ENCODE data around the gene RASSF5. TPM values are rescaled to one million over a fixed set of nuclear protein-coding genes. Genes with fewer than 3 reads are reported as not detected.

Gene RASSF5
- total and polyA plus RNA-seq, 2 experiments from 2014 or later = 0.48 to 4.4 TPM

- H2AFZ ChIP-seq = no peak overlapping the region
- Mint-ChIP-seq H3K27me3 (ENCODE audit: insufficient read depth, low read depth, poor library complexity) (peaks cover 10% of the 10 kb centered on the region), H3K36me3 (ENCODE audit: low read depth) (peaks cover 38% of the 10 kb centered on the region), H3K4me3 (no peak overlapping the region), H3K27ac (no peak overlapping the region), H3K4me1 (peaks cover 23% of the 10 kb centered on the region), H3K9me3 (no peaks in the 10 kb centered on the region; the same call in 2 of the 3 replicates)
- H4K20me1 ChIP-seq (replicated peaks; ENCODE audit: insufficient read depth) = no peaks in the 10 kb centered on the region
- H3K9me2 ChIP-seq (ENCODE audit: insufficient read depth) = no peaks in the 10 kb centered on the region
- H3K27ac ChIP-seq (ENCODE audit: low read depth) = no peak overlapping the region
- no peaks in the 10 kb centered on the region; the same call in 1 of the 2 replicates for H3K36me3 ChIP-seq (ENCODE audit: insufficient read depth)
- DNase-seq (ENCODE audit: low spot score) = no peak
- TF ChIP-seq CREB1 (CRISPR knock-in tag; IDR thresholded peaks at IDR 0.05; ENCODE audit: low read depth) (no peak), ZNF462 (CRISPR knock-in tag; IDR thresholded peaks at IDR 0.05) (no peak), EZH2phosphoT487 (IDR thresholded peaks at IDR 0.05; ENCODE audit: unreplicated experiment) (no peak), EZH2 (IDR thresholded peaks at IDR 0.05; ENCODE audit: low read depth, unreplicated experiment) (no peak), REST (IDR thresholded peaks at IDR 0.05; ENCODE audit: unreplicated experiment) (no peak), STAT1 (IDR thresholded peaks at IDR 0.05; ENCODE audit: unreplicated experiment) (no peak), JUNB (IDR thresholded peaks at IDR 0.05; ENCODE audit: unreplicated experiment) (no peak), ZNF114 (CRISPR knock-in tag; IDR thresholded peaks at IDR 0.05) (no peak), POLR2AphosphoS5 (IDR thresholded peaks at IDR 0.05; ENCODE audit: low read depth) (no peak), NANOG (IDR thresholded peaks at IDR 0.05; ENCODE audit: borderline replicate concordance) (no peak)
- TF ChIP-seq, protein P1, sequence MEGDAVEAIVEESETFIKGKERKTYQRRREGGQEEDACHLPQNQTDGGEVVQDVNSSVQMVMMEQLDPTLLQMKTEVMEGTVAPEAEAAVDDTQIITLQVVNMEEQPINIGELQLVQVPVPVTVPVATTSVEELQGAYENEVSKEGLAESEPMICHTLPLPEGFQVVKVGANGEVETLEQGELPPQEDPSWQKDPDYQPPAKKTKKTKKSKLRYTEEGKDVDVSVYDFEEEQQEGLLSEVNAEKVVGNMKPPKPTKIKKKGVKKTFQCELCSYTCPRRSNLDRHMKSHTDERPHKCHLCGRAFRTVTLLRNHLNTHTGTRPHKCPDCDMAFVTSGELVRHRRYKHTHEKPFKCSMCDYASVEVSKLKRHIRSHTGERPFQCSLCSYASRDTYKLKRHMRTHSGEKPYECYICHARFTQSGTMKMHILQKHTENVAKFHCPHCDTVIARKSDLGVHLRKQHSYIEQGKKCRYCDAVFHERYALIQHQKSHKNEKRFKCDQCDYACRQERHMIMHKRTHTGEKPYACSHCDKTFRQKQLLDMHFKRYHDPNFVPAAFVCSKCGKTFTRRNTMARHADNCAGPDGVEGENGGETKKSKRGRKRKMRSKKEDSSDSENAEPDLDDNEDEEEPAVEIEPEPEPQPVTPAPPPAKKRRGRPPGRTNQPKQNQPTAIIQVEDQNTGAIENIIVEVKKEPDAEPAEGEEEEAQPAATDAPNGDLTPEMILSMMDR (conservative IDR thresholded peaks at IDR 0.05; ENCODE audit: low read depth in 2 of 2) = no peak
- no peaks in the 10 kb centered on the region for H3K79me2 ChIP-seq (replicated peaks; ENCODE audit: insufficient read depth)
- H3F3A ChIP-seq (replicated peaks; ENCODE audit: low read depth) = no peaks in the 10 kb centered on the region
- no peak overlapping the region for H3K4me2 ChIP-seq
- no peak for ATAC-seq
- H3K27me3 ChIP-seq (ENCODE audit: insufficient read depth) = no peaks in the 10 kb centered on the region
- H3K4me1 ChIP-seq (ENCODE audit: insufficient read depth) = peaks cover 14% of the 10 kb centered on the region
- no peak overlapping the region for H3K4me3 ChIP-seq
Measured at GRCh38 chr1:206476591-206476990, 30.7 kb upstream of the RASSF5 start.
